Astrocyte (in vitro differentiated cells and primary cell): Measurements from ENCODE around the gene KLK1. TPM values are rescaled to one million over a fixed set of nuclear protein-coding genes. Genes with fewer than 3 reads are reported as not detected.

Experiments used
- DNase-seq: peaks from one replicate; pipeline ENCODE4 v3.0.0-alpha.2; 2010; ENCODE audit warnings: low read depth
- FAIRE-seq: peaks from 2 replicates; lab custom pipeline; 2011; peaks lifted over from hg19 to GRCh38; lab: Jason Lieb, UNC
- H2AFZ ChIP-seq: 2 replicates; pipeline ENCODE4 v1.6.0; 2012; ENCODE audit warnings: low read depth, low read length, inconsistent platforms
- H3K27ac ChIP-seq: 2 replicates; pipeline ENCODE4 v1.5.1; 2011; ENCODE audit warnings: low read depth, low read length, inconsistent platforms
- H3K27me3 ChIP-seq: 2 replicates; pipeline ENCODE4 v1.6.0; 2011; ENCODE audit warnings: low read length, inconsistent platforms; ENCODE audit not compliant: insufficient read depth
- H3K36me3 ChIP-seq: 2 replicates; pipeline ENCODE4 v1.5.1; 2011; ENCODE audit warnings: low read length, inconsistent platforms; ENCODE audit not compliant: insufficient read depth
- H3K4me1 ChIP-seq: 2 replicates; pipeline ENCODE4 v1.5.1; 2011; ENCODE audit warnings: low read length, inconsistent platforms; ENCODE audit not compliant: insufficient read depth
- H3K4me2 ChIP-seq: 2 replicates; pipeline ENCODE4 v1.6.0; 2012; ENCODE audit warnings: low read length, inconsistent platforms
- H3K4me3 ChIP-seq: 2 replicates; pipeline ENCODE4 v1.5.1; 2011; ENCODE audit warnings: low read depth, mild to moderate bottlenecking, low read length, inconsistent platforms; ENCODE audit not compliant: insufficient read depth
- H3K79me2 ChIP-seq: 2 replicates; pipeline ENCODE4 v1.6.0; 2012; ENCODE audit warnings: mild to moderate bottlenecking, low read length, inconsistent platforms; ENCODE audit not compliant: insufficient read depth
- H3K9ac ChIP-seq: 2 replicates; pipeline ENCODE4 v1.6.0; 2012; ENCODE audit warnings: mild to moderate bottlenecking, low read length, inconsistent platforms
- H3K9me3 ChIP-seq: 2 replicates; pipeline ENCODE4 v1.5.1; 2012; ENCODE audit warnings: low read depth, mild to moderate bottlenecking, low read length, inconsistent platforms; ENCODE audit not compliant: insufficient read depth
- H4K20me1 ChIP-seq: 2 replicates; pipeline ENCODE4 v1.6.0; 2012; ENCODE audit warnings: low read length, inconsistent platforms; ENCODE audit not compliant: insufficient read depth
- H3K27ac Mint-ChIP-seq: one replicate; pipeline ENCODE4 v1.8.0; 2021; ENCODE audit warnings: mild to moderate bottlenecking, mixed read lengths; ENCODE audit not compliant: unreplicated experiment
- H3K27me3 Mint-ChIP-seq: one replicate; pipeline ENCODE4 v1.8.0; 2021; ENCODE audit warnings: low read depth, mixed read lengths; ENCODE audit not compliant: unreplicated experiment
- H3K36me3 Mint-ChIP-seq: one replicate; pipeline ENCODE4 v1.8.0; 2021; ENCODE audit warnings: low read depth, mixed read lengths; ENCODE audit not compliant: unreplicated experiment
- H3K4me1 Mint-ChIP-seq: one replicate; pipeline ENCODE4 v1.8.0; 2021; ENCODE audit warnings: low read depth, mixed read lengths; ENCODE audit not compliant: unreplicated experiment
- H3K4me3 Mint-ChIP-seq: one replicate; pipeline ENCODE4 v1.8.0; 2021; ENCODE audit warnings: mild to moderate bottlenecking, moderate library complexity, mixed read lengths; ENCODE audit not compliant: unreplicated experiment
- H3K9me3 Mint-ChIP-seq: one replicate; pipeline ENCODE4 v1.8.0; 2021; ENCODE audit warnings: mild to moderate bottlenecking, mixed read lengths; ENCODE audit not compliant: unreplicated experiment
- CTCF ChIP-seq: IDR thresholded peaks from 2 replicates; pipeline ENCODE4 v1.5.1; 2011; ENCODE audit warnings: low read depth, mild to moderate bottlenecking, inconsistent platforms, low read length, moderate library complexity; ENCODE audit not compliant: insufficient read depth
- EZH2 ChIP-seq: IDR thresholded peaks from 2 replicates; pipeline ENCODE4 v1.6.1; 2012; ENCODE audit warnings: mild to moderate bottlenecking, low read length, inconsistent platforms; ENCODE audit not compliant: insufficient read depth
- total RNA-seq: library from RNA; stranded (reverse); gene quantifications from 2 replicates; pipeline ENCODE4 v1.2.1, GENCODE V29; 2021

Gene KLK1
- total RNA-seq, 1 donor from 2014 or later, result not detected

GRCh38 chr19:50808856-50809255 lies 14.7 kb downstream of the KLK1 start:
- H3K27me3 Mint-ChIP-seq, result peaks cover 15% of the 10 kb centered on the region
- H3K4me1 ChIP-seq, result peaks cover 4% of the 10 kb centered on the region
- no peak overlapping the region for H3K27ac ChIP-seq
- no peak overlapping the region for H3K4me3 ChIP-seq
- H3K79me2 ChIP-seq, result peaks cover 6% of the 10 kb centered on the region
- no peak overlapping the region for H3K27ac Mint-ChIP-seq
- no peak overlapping the region for H3K4me2 ChIP-seq
- H3K27me3 ChIP-seq, result no peaks in the 10 kb centered on the region
- peaks cover under 1% of the 10 kb centered on the region for H4K20me1 ChIP-seq
- FAIRE-seq, result no peak
- H3K4me3 Mint-ChIP-seq, result no peak overlapping the region
- H3K36me3 Mint-ChIP-seq, result no peaks in the 10 kb centered on the region
- TF ChIP-seq CTCF (no peak), EZH2 (no peak)
- no peaks in the 10 kb centered on the region for H3K9me3 ChIP-seq
- no peaks in the 10 kb centered on the region for H3K4me1 Mint-ChIP-seq
- H2AFZ ChIP-seq, result no peak overlapping the region
- DNase-seq, result no peak
- peaks cover 8% of the 10 kb centered on the region for H3K9me3 Mint-ChIP-seq
- H3K36me3 ChIP-seq, result no peaks in the 10 kb centered on the region
- no peak overlapping the region for H3K9ac ChIP-seq

DNA sequence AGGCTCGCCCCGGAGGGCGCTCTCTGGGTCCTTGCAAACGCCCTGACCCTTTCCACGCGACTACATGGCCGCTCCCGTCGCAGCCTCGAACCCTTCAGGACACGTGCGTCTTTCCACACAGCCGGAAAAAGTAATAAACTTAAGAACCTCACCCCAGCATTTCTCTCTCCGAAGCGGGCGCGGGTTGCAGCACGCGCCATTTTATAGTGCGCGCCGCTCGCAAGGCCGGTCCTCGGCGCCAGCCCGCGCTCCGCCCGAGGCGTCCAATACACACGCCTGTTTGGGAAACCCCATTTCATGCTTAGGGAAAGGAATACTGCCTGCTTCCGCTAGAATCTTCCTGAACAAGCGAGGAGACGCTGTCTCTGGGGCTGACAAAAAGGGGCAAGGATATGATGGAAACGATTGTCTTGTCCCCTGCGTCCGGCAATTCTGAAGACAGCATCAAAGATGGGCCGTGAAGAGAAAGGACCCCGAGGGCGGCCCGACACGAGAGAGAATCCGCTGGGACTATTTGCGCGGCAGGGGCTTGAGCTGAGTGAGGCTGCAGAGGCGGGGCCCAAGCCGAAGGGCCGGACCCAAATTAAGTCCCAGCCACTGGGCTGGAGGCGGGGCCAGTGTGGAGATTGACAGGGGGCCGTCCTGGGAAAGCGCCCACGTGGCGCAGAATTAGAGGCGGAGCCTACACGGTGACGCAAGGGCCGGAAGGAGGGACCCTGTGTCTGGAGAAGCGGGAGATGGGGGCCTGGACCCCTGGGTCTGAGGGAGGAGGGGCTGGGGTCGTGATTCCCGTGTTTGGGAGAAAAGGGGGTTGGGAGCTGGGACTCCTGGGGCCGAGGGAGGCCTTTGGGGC lies 18.9 kb downstream of the KLK1 start:
- TF ChIP-seq CTCF, result no peak
- no peak for TF ChIP-seq EZH2
- peak overlapping the region; percentile 93 for H3K4me3 ChIP-seq
- DNase-seq, result peak; percentile 96
- Mint-ChIP-seq H3K36me3 (peaks cover 11% of the 10 kb centered on the region), H3K4me3 (peak overlapping the region; percentile 100), H3K9me3 (peaks cover 3% of the 10 kb centered on the region), H3K4me1 (peaks cover 11% of the 10 kb centered on the region), H3K27me3 (no peaks in the 10 kb centered on the region), H3K27ac (peak overlapping the region; percentile 100)
- H3K4me2 ChIP-seq, result peak overlapping the region; percentile 94
- H2AFZ ChIP-seq, result peak overlapping the region; percentile 85
- H3K79me2 ChIP-seq, result peaks cover 43% of the 10 kb centered on the region
- H3K36me3 ChIP-seq, result peaks cover 6% of the 10 kb centered on the region
- H3K27ac ChIP-seq, result peak overlapping the region; percentile 99
- peaks cover 12% of the 10 kb centered on the region for H3K4me1 ChIP-seq
- H3K9me3 ChIP-seq, result no peaks in the 10 kb centered on the region
- H4K20me1 ChIP-seq, result peaks cover 36% of the 10 kb centered on the region
- no peak for FAIRE-seq
- H3K27me3 ChIP-seq, result no peaks in the 10 kb centered on the region
- H3K9ac ChIP-seq, result peak overlapping the region; percentile 94
